ENCODE data around the gene CDC5L.

DNA sequence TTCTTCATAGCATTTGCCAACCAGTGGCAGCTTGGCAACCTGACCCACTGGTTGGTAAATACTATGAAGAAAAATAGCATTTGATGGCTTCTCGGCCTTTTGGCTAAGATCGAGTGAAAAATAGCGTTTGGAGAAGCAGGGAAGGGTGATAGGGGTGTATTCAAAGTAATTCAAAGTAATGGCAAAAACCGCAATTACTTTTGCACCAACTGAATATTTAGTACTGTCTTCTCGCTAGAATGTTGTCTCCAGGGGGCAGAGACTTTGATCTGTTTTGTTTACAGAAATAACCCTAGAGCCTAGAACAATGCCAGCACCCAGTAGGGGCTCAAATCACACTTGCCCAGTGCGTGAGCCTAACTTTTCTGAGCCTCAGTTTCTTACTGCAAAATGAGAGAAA lies 106.1 kb downstream of the CDC5L start:
- TF ChIP-seq, protein P1, sequence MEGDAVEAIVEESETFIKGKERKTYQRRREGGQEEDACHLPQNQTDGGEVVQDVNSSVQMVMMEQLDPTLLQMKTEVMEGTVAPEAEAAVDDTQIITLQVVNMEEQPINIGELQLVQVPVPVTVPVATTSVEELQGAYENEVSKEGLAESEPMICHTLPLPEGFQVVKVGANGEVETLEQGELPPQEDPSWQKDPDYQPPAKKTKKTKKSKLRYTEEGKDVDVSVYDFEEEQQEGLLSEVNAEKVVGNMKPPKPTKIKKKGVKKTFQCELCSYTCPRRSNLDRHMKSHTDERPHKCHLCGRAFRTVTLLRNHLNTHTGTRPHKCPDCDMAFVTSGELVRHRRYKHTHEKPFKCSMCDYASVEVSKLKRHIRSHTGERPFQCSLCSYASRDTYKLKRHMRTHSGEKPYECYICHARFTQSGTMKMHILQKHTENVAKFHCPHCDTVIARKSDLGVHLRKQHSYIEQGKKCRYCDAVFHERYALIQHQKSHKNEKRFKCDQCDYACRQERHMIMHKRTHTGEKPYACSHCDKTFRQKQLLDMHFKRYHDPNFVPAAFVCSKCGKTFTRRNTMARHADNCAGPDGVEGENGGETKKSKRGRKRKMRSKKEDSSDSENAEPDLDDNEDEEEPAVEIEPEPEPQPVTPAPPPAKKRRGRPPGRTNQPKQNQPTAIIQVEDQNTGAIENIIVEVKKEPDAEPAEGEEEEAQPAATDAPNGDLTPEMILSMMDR (IDR thresholded peaks at IDR 0.05), result no peak
- no peak for TF ChIP-seq POLR2A (IDR thresholded peaks at IDR 0.05)

All from prostate gland (tissue), 2 donors.